ENCODE results near the gene PPP3CA. TPM values are rescaled to one million over a fixed set of nuclear protein-coding genes. Genes with fewer than 3 reads are reported as not detected.
"Not testable (repeated sequence)": the region's sequence is repeated elsewhere in the genome, so short reads cannot be mapped to it uniquely, and the experiment has no call there.

Gene PPP3CA
- total RNA-seq, 1 donor from 2014 or later, result 48.0 TPM

GRCh38 chr4:101000496-101000895, 346.8 kb downstream of the PPP3CA start:
- TF ChIP-seq CTCF (IDR thresholded peaks at IDR 0.05), result no peak
- H3K36me3 ChIP-seq, result no peaks in the 10 kb centered on the region
- ATAC-seq (no peak), DNase-seq (no peak)
- H3K4me3 ChIP-seq, result no peak overlapping the region
- H3K9me3 ChIP-seq, result no peaks in the 10 kb centered on the region
- no peaks in the 10 kb centered on the region for H3K27me3 ChIP-seq
- intact Hi-C loops (cut with DNase I), result no loop called here
- H3K27ac ChIP-seq, result no peak overlapping the region
- H3K4me1 ChIP-seq, result no peaks in the 10 kb centered on the region

GRCh38 chr4:100995671-100996070, 351.7 kb downstream of the PPP3CA start:
- intact Hi-C loops (cut with DNase I), result no loop called here
- no peak overlapping the region for H3K27ac ChIP-seq
- DNase-seq (no peak), ATAC-seq (no peak)
- H3K27me3 ChIP-seq, result no peaks in the 10 kb centered on the region
- no peaks in the 10 kb centered on the region for H3K4me1 ChIP-seq
- no peaks in the 10 kb centered on the region for H3K9me3 ChIP-seq
- no peaks in the 10 kb centered on the region for H3K36me3 ChIP-seq
- no peak for TF ChIP-seq CTCF (IDR thresholded peaks at IDR 0.05)
- no peak overlapping the region for H3K4me3 ChIP-seq

GRCh38 chr4:100995002-100995401, 352.3 kb downstream of the PPP3CA start:
- H3K27me3 ChIP-seq; DNase-seq; H3K4me1 ChIP-seq; H3K4me3 ChIP-seq; H3K9me3 ChIP-seq; intact Hi-C loops (cut with DNase I); H3K36me3 ChIP-seq; ATAC-seq; H3K27ac ChIP-seq: not testable (repeated sequence)

GRCh38 chr4:100991332-100992069, 355.8 kb downstream of the PPP3CA start:
- H3K27ac ChIP-seq; DNase-seq; ATAC-seq; H3K9me3 ChIP-seq; H3K27me3 ChIP-seq; H3K4me3 ChIP-seq; H3K36me3 ChIP-seq; H3K4me1 ChIP-seq; intact Hi-C loops (cut with DNase I): not testable (repeated sequence)

GRCh38 chr4:100989401-100989800, 357.9 kb downstream of the PPP3CA start:
- Histone ChIP-seq H3K9me3 (no peaks in the 10 kb centered on the region), H3K4me3 (no peak overlapping the region), H3K27me3 (no peaks in the 10 kb centered on the region), H3K36me3 (no peaks in the 10 kb centered on the region), H3K4me1 (no peaks in the 10 kb centered on the region), H3K27ac (no peak overlapping the region)
- intact Hi-C loops (cut with DNase I), result no loop called here
- no peak for TF ChIP-seq CTCF (IDR thresholded peaks at IDR 0.05)
- DNase-seq, result no peak
- no peak for ATAC-seq

GRCh38 chr4:100988876-100989275, 358.4 kb downstream of the PPP3CA start:
- DNase-seq (no peak), ATAC-seq (no peak)
- no peaks in the 10 kb centered on the region for H3K36me3 ChIP-seq
- no peaks in the 10 kb centered on the region for H3K9me3 ChIP-seq
- H3K4me3 ChIP-seq, result no peak overlapping the region
- intact Hi-C loops (cut with DNase I), result no loop called here
- H3K27ac ChIP-seq, result no peak overlapping the region
- TF ChIP-seq CTCF (IDR thresholded peaks at IDR 0.05), result no peak
- no peaks in the 10 kb centered on the region for H3K27me3 ChIP-seq
- no peaks in the 10 kb centered on the region for H3K4me1 ChIP-seq
